Germinal center (tissue), 1 donor: ENCODE measurements around the gene ADGRV1.

Source experiments
- DNase-seq: peaks from one replicate; pipeline ENCODE4 v3.0.0; 2012; ENCODE audit warnings: mixed read lengths, low spot score

Gene ADGRV1

GRCh38 chr5:91207248-91207647, 648.7 kb downstream of the ADGRV1 start:
- no peak for DNase-seq

- DNase-seq = no peak
Observed at GRCh38 chr5:91211997-91212713, 653.6 kb downstream of the ADGRV1 start.

- no peak for DNase-seq
Observed at GRCh38 chr5:91212714-91213092, 654.1 kb downstream of the ADGRV1 start.
